H9 (cell line): ENCODE data around the gene TK1. TPM values are rescaled to one million over a fixed set of nuclear protein-coding genes. Genes with fewer than 3 reads are reported as not detected.

Experiments used
- DNase-seq: peaks from one replicate; pipeline ENCODE4 v3.0.0-alpha.2; 2017
- H2AFZ ChIP-seq: one replicate; pipeline ENCODE4 v1.6.1; 2013; ENCODE audit warnings: mild to moderate bottlenecking, low read length, control low read depth, moderate library complexity
- H2AK5ac ChIP-seq: 2 replicates; pipeline ENCODE4 v1.6.1; 2013; ENCODE audit warnings: low read length, control low read depth, mixed read lengths; ENCODE audit not compliant: insufficient read length
- H2BK120ac ChIP-seq: one replicate; pipeline ENCODE4 v1.6.1; 2013; ENCODE audit warnings: low read depth, mild to moderate bottlenecking, low read length, control low read depth, inconsistent platforms; ENCODE audit not compliant: poor library complexity, severe bottlenecking
- H2BK12ac ChIP-seq: 2 replicates; pipeline ENCODE4 v1.6.1; 2013; ENCODE audit warnings: low read length, control low read depth, mixed read lengths, low read depth; ENCODE audit not compliant: insufficient read length
- H2BK15ac ChIP-seq: 2 replicates; pipeline ENCODE4 v1.6.1; 2013; ENCODE audit warnings: low read depth, low read length, control low read depth
- H2BK20ac ChIP-seq: one replicate; pipeline ENCODE4 v1.6.1; 2013; ENCODE audit warnings: low read depth, mild to moderate bottlenecking, low read length, control low read depth, inconsistent platforms; ENCODE audit not compliant: poor library complexity, severe bottlenecking
- H2BK5ac ChIP-seq: 2 replicates; pipeline ENCODE4 v1.6.1; 2013; ENCODE audit warnings: low read length, control low read depth, mixed read lengths; ENCODE audit not compliant: insufficient read length
- H3K14ac ChIP-seq: 2 replicates; pipeline ENCODE4 v1.6.1; 2013; ENCODE audit warnings: low read length, control low read depth; ENCODE audit not compliant: insufficient read depth
- H3K18ac ChIP-seq: 2 replicates; pipeline ENCODE4 v1.6.1; 2013; ENCODE audit warnings: low read depth, mild to moderate bottlenecking, mixed read lengths, low read length, control low read depth; ENCODE audit not compliant: insufficient read length
- H3K23ac ChIP-seq: 2 replicates; pipeline ENCODE4 v1.6.1; 2013; ENCODE audit warnings: low read length, control low read depth, mixed read lengths, low read depth; ENCODE audit not compliant: insufficient read length
- H3K23me2 ChIP-seq: 2 replicates; pipeline ENCODE4 v1.6.1; 2013; ENCODE audit warnings: low read depth, mild to moderate bottlenecking, mixed read lengths, low read length, control low read depth; ENCODE audit not compliant: insufficient read length, poor library complexity, severe bottlenecking
- H3K27ac ChIP-seq: 2 replicates; pipeline ENCODE4 v1.5.1; 2013; ENCODE audit warnings: low read length, control low read depth, mixed read lengths, low read depth; ENCODE audit not compliant: insufficient read length
- H3K27me3 ChIP-seq: 2 replicates; pipeline ENCODE4 v1.6.1; 2013; ENCODE audit warnings: low read length, control low read depth, inconsistent platforms; ENCODE audit not compliant: insufficient read depth
- H3K4ac ChIP-seq: 2 replicates; pipeline ENCODE4 v1.6.1; 2013; ENCODE audit warnings: low read depth, mild to moderate bottlenecking, control low read depth, inconsistent platforms, low read length, moderate library complexity
- H3K4me1 ChIP-seq: 2 replicates; pipeline ENCODE4 v1.6.1; 2013; ENCODE audit warnings: low read length, control low read depth, inconsistent platforms; ENCODE audit not compliant: insufficient read depth
- H3K4me2 ChIP-seq: 2 replicates; pipeline ENCODE4 v1.6.1; 2013; ENCODE audit warnings: low read length, control low read depth, mixed read lengths; ENCODE audit not compliant: insufficient read length, insufficient read depth
- H3K56ac ChIP-seq: 2 replicates; pipeline ENCODE4 v1.6.1; 2013; ENCODE audit warnings: low read depth, mild to moderate bottlenecking, mixed read lengths, low read length, control low read depth; ENCODE audit not compliant: insufficient read length
- H3K79me1 ChIP-seq: 2 replicates; pipeline ENCODE4 v1.6.1; 2013; ENCODE audit warnings: low read depth, mild to moderate bottlenecking, moderate library complexity, low read length, control low read depth, inconsistent platforms; ENCODE audit not compliant: insufficient read depth, poor library complexity, severe bottlenecking
- H3K79me2 ChIP-seq: 2 replicates; pipeline ENCODE4 v1.6.1; 2013; ENCODE audit warnings: low read length, control low read depth, inconsistent platforms; ENCODE audit not compliant: insufficient read depth
- H3K9ac ChIP-seq: 2 replicates; pipeline ENCODE4 v1.6.1; 2013; ENCODE audit warnings: low read length, control low read depth, mixed read lengths; ENCODE audit not compliant: insufficient read length; ENCODE audit errors: extremely low read depth
- H3K9me3 ChIP-seq: one replicate; pipeline ENCODE4 v1.6.1; 2013; ENCODE audit warnings: low read depth, low read length, inconsistent platforms; ENCODE audit not compliant: control insufficient read depth
- H3T11ph ChIP-seq: one replicate; pipeline ENCODE4 v1.6.1; 2013; ENCODE audit warnings: mild to moderate bottlenecking, low read length, control low read depth, inconsistent platforms
- H4K20me1 ChIP-seq: one replicate; pipeline ENCODE4 v1.6.1; 2013; ENCODE audit not compliant: control insufficient read depth, insufficient read length, insufficient read depth
- H4K5ac ChIP-seq: 2 replicates; pipeline ENCODE4 v1.6.1; 2013; ENCODE audit warnings: low read depth, mild to moderate bottlenecking, mixed read lengths, low read length, control low read depth; ENCODE audit not compliant: insufficient read length
- H4K8ac ChIP-seq: replicated peaks from 2 replicates; pipeline ENCODE4 v1.6.1; 2013; ENCODE audit warnings: low read length, control low read depth, mixed read lengths, low read depth; ENCODE audit not compliant: insufficient read length
- H4K91ac ChIP-seq: 2 replicates; pipeline ENCODE4 v1.6.1; 2013; ENCODE audit warnings: low read depth, mild to moderate bottlenecking, moderate library complexity, mixed read lengths, low read length, control low read depth; ENCODE audit not compliant: insufficient read length
- H3K27ac Mint-ChIP-seq, 3 experiments: 2 replicates in 2 of 3; 3 replicates in 1 of 3; pipeline ENCODE4 v1.8.0; 2020 to 2021; ENCODE audit warnings: mixed read lengths in 3 of 3, mild to moderate bottlenecking in 1 of 3, moderate library complexity in 1 of 3
- H3K27me3 Mint-ChIP-seq: 2 replicates; pipeline ENCODE4 v1.8.0; 2021; ENCODE audit warnings: low read depth, mild to moderate bottlenecking, moderate library complexity, mixed read lengths
- H3K36me3 Mint-ChIP-seq, 3 experiments: 2 replicates in 2 of 3; 3 replicates in 1 of 3; pipeline ENCODE4 v1.8.0; 2020 to 2021; ENCODE audit warnings: low read depth in 3 of 3, mixed read lengths in 3 of 3; ENCODE audit not compliant: insufficient read depth in 1 of 3
- H3K4me1 Mint-ChIP-seq, 2 experiments: 2 replicates each; pipeline ENCODE4 v1.8.0; 2020; ENCODE audit warnings: mixed read lengths in 2 of 2
- H3K4me3 Mint-ChIP-seq, 2 experiments: 2 replicates in 1 of 2; 3 replicates in 1 of 2; pipeline ENCODE4 v1.8.0; 2020 to 2021; ENCODE audit warnings: mild to moderate bottlenecking in 2 of 2, mixed read lengths in 2 of 2, moderate library complexity in 1 of 2
- H3K9me3 Mint-ChIP-seq, 2 experiments: 2 replicates in 1 of 2; 3 replicates in 1 of 2; pipeline ENCODE4 v1.8.0; 2020; ENCODE audit warnings: mild to moderate bottlenecking in 2 of 2, mixed read lengths in 2 of 2, moderate library complexity in 1 of 2
- WGBS: extraction: QIAGEN DNeasy Blood & Tissue Kit; methylation state at CpG from one replicate; pipeline ENCODE4 v1.1.7; 2013; ENCODE audit warnings: missing lambda C conversion rate, low lambda C conversion rate, mixed read lengths; ENCODE audit not compliant: insufficient read length; ENCODE audit errors: extremely low coverage; 5-methylcytosine and 5-hydroxymethylcytosine counted together
- total RNA-seq: library from RNA; stranded (reverse); gene quantifications from 2 replicates; pipeline ENCODE4 v1.2.1, GENCODE V29; 2021
- TF ChIP-seq, protein P1 (sequence below): fragments of 200-600 bp; sonication (generic); conservative IDR thresholded peaks from 3 replicates; pipeline ENCODE4 v1.8.0; 2021; ENCODE audit warnings: antibody characterized with exemption, mild to moderate bottlenecking

The TK1 gene
- total RNA-seq, 1 experiment from 2014 or later, result 95.8 TPM

DNA sequence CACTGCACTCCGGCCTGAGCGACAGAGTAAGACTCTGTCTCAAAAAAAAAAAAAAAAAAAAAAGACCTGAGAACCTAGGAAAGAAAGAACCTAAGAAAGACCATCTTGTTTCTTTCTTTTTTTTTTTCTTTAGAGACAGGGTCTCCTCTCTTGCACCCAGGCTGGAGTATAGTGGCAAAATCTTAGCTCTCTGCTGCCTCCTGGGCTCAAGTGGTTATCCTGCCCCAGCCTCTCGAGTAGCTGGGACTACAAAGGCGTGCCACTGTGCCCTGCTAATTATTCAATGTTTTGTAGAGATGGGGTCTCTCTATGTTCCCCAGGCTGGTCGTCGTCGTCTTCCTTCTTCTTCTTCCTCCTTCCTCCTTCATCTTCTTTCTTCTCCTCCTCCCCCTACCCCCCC is 19.4 kb upstream of the TK1 start:
- no peak overlapping the region for H3K4me2 ChIP-seq
- no peak overlapping the region for H2BK5ac ChIP-seq
- DNase-seq, result no peak
- no peak overlapping the region for H2AK5ac ChIP-seq
- no peaks in the 10 kb centered on the region for H3K4me1 Mint-ChIP-seq
- peaks cover 0 to 2% of the 10 kb centered on the region in 2 experiments; a peak in 1 of 5 replicates for H3K9me3 Mint-ChIP-seq
- H3K9ac ChIP-seq, result no peak overlapping the region
- H3K27ac Mint-ChIP-seq, result no peak overlapping the region; a peak in 1 of 7 replicates
- no peak overlapping the region for H3K27ac ChIP-seq
- no peak overlapping the region for H2BK20ac ChIP-seq
- no peak overlapping the region for H4K5ac ChIP-seq
- H3K4ac ChIP-seq, result no peak overlapping the region
- H2BK12ac ChIP-seq, result no peak overlapping the region
- H3K79me1 ChIP-seq, result no peaks in the 10 kb centered on the region
- no peak overlapping the region for H4K8ac ChIP-seq
- H3T11ph ChIP-seq, result no peak overlapping the region
- no peak overlapping the region for H3K56ac ChIP-seq
- TF ChIP-seq, protein P1, sequence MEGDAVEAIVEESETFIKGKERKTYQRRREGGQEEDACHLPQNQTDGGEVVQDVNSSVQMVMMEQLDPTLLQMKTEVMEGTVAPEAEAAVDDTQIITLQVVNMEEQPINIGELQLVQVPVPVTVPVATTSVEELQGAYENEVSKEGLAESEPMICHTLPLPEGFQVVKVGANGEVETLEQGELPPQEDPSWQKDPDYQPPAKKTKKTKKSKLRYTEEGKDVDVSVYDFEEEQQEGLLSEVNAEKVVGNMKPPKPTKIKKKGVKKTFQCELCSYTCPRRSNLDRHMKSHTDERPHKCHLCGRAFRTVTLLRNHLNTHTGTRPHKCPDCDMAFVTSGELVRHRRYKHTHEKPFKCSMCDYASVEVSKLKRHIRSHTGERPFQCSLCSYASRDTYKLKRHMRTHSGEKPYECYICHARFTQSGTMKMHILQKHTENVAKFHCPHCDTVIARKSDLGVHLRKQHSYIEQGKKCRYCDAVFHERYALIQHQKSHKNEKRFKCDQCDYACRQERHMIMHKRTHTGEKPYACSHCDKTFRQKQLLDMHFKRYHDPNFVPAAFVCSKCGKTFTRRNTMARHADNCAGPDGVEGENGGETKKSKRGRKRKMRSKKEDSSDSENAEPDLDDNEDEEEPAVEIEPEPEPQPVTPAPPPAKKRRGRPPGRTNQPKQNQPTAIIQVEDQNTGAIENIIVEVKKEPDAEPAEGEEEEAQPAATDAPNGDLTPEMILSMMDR, result peak; percentile 51; the same call in 2 of the 3 replicates
- no peaks in the 10 kb centered on the region for H3K4me1 ChIP-seq
- H3K18ac ChIP-seq, result no peak overlapping the region
- H4K20me1 ChIP-seq, result no peaks in the 10 kb centered on the region
- H3K23me2 ChIP-seq, result no peaks in the 10 kb centered on the region
- no peaks in the 10 kb centered on the region for H3K27me3 ChIP-seq
- no peak overlapping the region; a peak in 1 of 5 replicates for H3K4me3 Mint-ChIP-seq
- no CpG with 5 or more reads among the region's 7 CpGs for WGBS
- no peaks in the 10 kb centered on the region for H3K79me2 ChIP-seq
- no peak overlapping the region for H3K14ac ChIP-seq
- H2BK15ac ChIP-seq, result no peak overlapping the region
- no peaks in the 10 kb centered on the region for H3K9me3 ChIP-seq
- H2AFZ ChIP-seq, result no peak overlapping the region
- H3K36me3 Mint-ChIP-seq, result peaks cover 9 to 39% (median 23%) of the 10 kb centered on the region in 3 experiments; a peak in 6 of 7 replicates
- H3K23ac ChIP-seq, result no peak overlapping the region
- no peak overlapping the region for H4K91ac ChIP-seq
- H3K27me3 Mint-ChIP-seq, result no peaks in the 10 kb centered on the region
- no peak overlapping the region for H2BK120ac ChIP-seq
